SU-DHL-6 (cell line): ENCODE data around the gene TMTC1.

Experiments
- CTCF ChIP-seq: fragments of 200-600 bp; sonication (generic); IDR thresholded peaks from one replicate; pipeline ENCODE4 v1.5.1; 2017; ENCODE audit warnings: antibody characterized with exemption, mild to moderate bottlenecking, low read length, moderate library complexity; ENCODE audit not compliant: insufficient read depth, poor library complexity, severe bottlenecking
- EZH2phosphoT487 ChIP-seq: fragments of 200-600 bp; sonication (generic), shearing (Covaris generic); conservative IDR thresholded peaks from 2 replicates; pipeline ENCODE4 v1.6.1; 2018; ENCODE audit warnings: mild to moderate bottlenecking, antibody characterized with exemption, low read length, moderate library complexity, mixed read lengths

GRCh38 chr12:29608581-29608980 is 175.2 kb downstream of the TMTC1 start:
- TF ChIP-seq CTCF (no peak), EZH2phosphoT487 (no peak)
